Mesendoderm (in vitro differentiated cells): ENCODE results near the gene PGAP1.
"Not testable (repeated sequence)": the region's sequence is repeated elsewhere in the genome, so short reads cannot be mapped to it uniquely, and the experiment has no call there.

ENCODE experiments used
- DNase-seq: peaks from one replicate; pipeline ENCODE4 v3.0.0; 2013
- H2AK5ac ChIP-seq: 2 replicates; pipeline ENCODE4 v1.6.1; 2013; ENCODE audit warnings: low read length, inconsistent platforms
- H2BK120ac ChIP-seq: 2 replicates; pipeline ENCODE4 v1.6.1; 2013; ENCODE audit warnings: low read depth, mild to moderate bottlenecking, low read length, moderate library complexity, mixed read lengths
- H2BK15ac ChIP-seq: replicated peaks from 2 replicates; pipeline ENCODE4 v1.6.1; 2013; ENCODE audit warnings: low read depth, mild to moderate bottlenecking, moderate library complexity
- H2BK5ac ChIP-seq: 2 replicates; pipeline ENCODE4 v1.6.1; 2013; ENCODE audit warnings: low read length, inconsistent platforms
- H3K18ac ChIP-seq: 2 replicates; pipeline ENCODE4 v1.6.1; 2013; ENCODE audit warnings: mild to moderate bottlenecking, low read length, mixed read lengths
- H3K23ac ChIP-seq: one replicate; pipeline ENCODE4 v1.6.1; 2013; ENCODE audit warnings: low read length
- H3K27ac ChIP-seq: 2 replicates; pipeline ENCODE4 v1.5.1; 2013; ENCODE audit warnings: low read depth, mild to moderate bottlenecking, inconsistent platforms, low read length, moderate library complexity
- H3K27me3 ChIP-seq: 2 replicates; pipeline ENCODE4 v1.6.1; 2013; ENCODE audit warnings: low read length, control low read depth, mild to moderate bottlenecking, inconsistent platforms; ENCODE audit not compliant: insufficient read depth, poor library complexity
- H3K36me3 ChIP-seq: 2 replicates; pipeline ENCODE4 v1.6.1; 2013; ENCODE audit warnings: low read length, inconsistent platforms; ENCODE audit not compliant: control insufficient read depth, insufficient read depth
- H3K4ac ChIP-seq: one replicate; pipeline ENCODE4 v1.6.1; 2013; ENCODE audit warnings: low read depth, mild to moderate bottlenecking, low read length, moderate library complexity
- H3K4me1 ChIP-seq: 2 replicates; pipeline ENCODE4 v1.6.1; 2013; ENCODE audit warnings: low read depth, low read length, inconsistent platforms; ENCODE audit not compliant: control insufficient read depth
- H3K4me2 ChIP-seq: 2 replicates; pipeline ENCODE4 v1.6.1; 2013; ENCODE audit warnings: low read length
- H3K4me3 ChIP-seq: 2 replicates; pipeline ENCODE4 v1.5.1; 2013; ENCODE audit warnings: mild to moderate bottlenecking, low read length
- H3K56ac ChIP-seq: one replicate; pipeline ENCODE4 v1.6.1; 2013; ENCODE audit warnings: low read length
- H3K79me1 ChIP-seq: 2 replicates; pipeline ENCODE4 v1.6.1; 2013; ENCODE audit warnings: low read length, inconsistent platforms
- H3K79me2 ChIP-seq: 2 replicates; pipeline ENCODE4 v1.6.1; 2013; ENCODE audit warnings: mild to moderate bottlenecking, low read length; ENCODE audit not compliant: control insufficient read depth, insufficient read depth
- H3K9ac ChIP-seq: 2 replicates; pipeline ENCODE4 v1.6.1; 2013; ENCODE audit warnings: low read length, inconsistent platforms
- H4K5ac ChIP-seq: one replicate; pipeline ENCODE4 v1.6.1; 2013; ENCODE audit warnings: low read length
- H4K8ac ChIP-seq: one replicate; pipeline ENCODE4 v1.6.1; 2013; ENCODE audit warnings: low read depth, mild to moderate bottlenecking, control low read depth, low read length, moderate library complexity
- WGBS: extraction: QIAGEN DNeasy Blood & Tissue Kit; methylation state at CpG from one replicate; pipeline ENCODE4 v1.1.7; 2013; ENCODE audit warnings: low lambda C conversion rate, missing lambda C conversion rate; ENCODE audit not compliant: insufficient coverage; ENCODE audit errors: extremely low coverage; 5-methylcytosine and 5-hydroxymethylcytosine counted together

Gene PGAP1

GRCh38 chr2:196917802-196918201, 8.7 kb downstream of the PGAP1 start:
- H4K8ac ChIP-seq = no peak overlapping the region
- H3K4me1 ChIP-seq = no peaks in the 10 kb centered on the region
- peaks cover 6% of the 10 kb centered on the region for H3K36me3 ChIP-seq
- no peak overlapping the region for H3K4me3 ChIP-seq
- H3K4ac ChIP-seq = no peak overlapping the region
- no peak overlapping the region for H3K56ac ChIP-seq
- H2BK15ac ChIP-seq = no peak overlapping the region
- H2AK5ac ChIP-seq = no peak overlapping the region
- peaks cover 7% of the 10 kb centered on the region for H3K79me2 ChIP-seq
- no peak overlapping the region for H3K18ac ChIP-seq
- no peaks in the 10 kb centered on the region for H3K27me3 ChIP-seq
- no peak overlapping the region for H3K9ac ChIP-seq
- no peak for DNase-seq
- H2BK120ac ChIP-seq = no peak overlapping the region
- H4K5ac ChIP-seq = no peak overlapping the region
- H3K79me1 ChIP-seq = peaks cover 8% of the 10 kb centered on the region
- no peak overlapping the region for H3K23ac ChIP-seq
- no peak overlapping the region for H2BK5ac ChIP-seq
- H3K27ac ChIP-seq = no peak overlapping the region
- H3K4me2 ChIP-seq = no peak overlapping the region

GRCh38 chr2:196915507-196916189, 10.9 kb downstream of the PGAP1 start:
- Histone ChIP-seq H3K4me1 (no peaks in the 10 kb centered on the region), H3K36me3 (peaks cover 6% of the 10 kb centered on the region), H3K9ac (no peak overlapping the region), H3K23ac (no peak overlapping the region), H3K27me3 (no peaks in the 10 kb centered on the region), H2BK15ac (no peak overlapping the region), H3K79me2 (peaks cover 1% of the 10 kb centered on the region), H2BK120ac (no peak overlapping the region), H4K8ac (no peak overlapping the region), H4K5ac (no peak overlapping the region), H3K4ac (no peak overlapping the region), H2BK5ac (no peak overlapping the region), H3K4me2 (no peak overlapping the region), H3K79me1 (peaks cover 8% of the 10 kb centered on the region), H2AK5ac (no peak overlapping the region), H3K18ac (no peak overlapping the region), H3K56ac (no peak overlapping the region), H3K27ac (no peak overlapping the region), H3K4me3 (no peak overlapping the region)
- no peak for DNase-seq
- no CpG with 5 or more reads among the region's 3 CpGs for WGBS

- Histone ChIP-seq H2AK5ac (no peak overlapping the region), H2BK15ac (no peak overlapping the region), H3K27ac (no peak overlapping the region), H3K4me2 (no peak overlapping the region), H3K79me1 (peaks cover 8% of the 10 kb centered on the region), H3K56ac (no peak overlapping the region), H3K4ac (no peak overlapping the region), H3K79me2 (no peaks in the 10 kb centered on the region), H3K27me3 (no peaks in the 10 kb centered on the region), H3K23ac (no peak overlapping the region), H3K4me1 (no peaks in the 10 kb centered on the region), H4K8ac (no peak overlapping the region), H3K36me3 (peaks cover 6% of the 10 kb centered on the region), H2BK5ac (no peak overlapping the region), H3K18ac (no peak overlapping the region), H3K9ac (no peak overlapping the region), H2BK120ac (no peak overlapping the region), H3K4me3 (no peak overlapping the region), H4K5ac (no peak overlapping the region)
- DNase-seq = no peak
- WGBS = no CpG with 5 or more reads among the region's 4 CpGs
Measured at GRCh38 chr2:196914867-196915460, 11.5 kb downstream of the PGAP1 start.

GRCh38 chr2:196913691-196914090, 12.8 kb downstream of the PGAP1 start:
- H3K27ac ChIP-seq = no peak overlapping the region
- no peak overlapping the region for H3K4me2 ChIP-seq
- no peak overlapping the region for H4K8ac ChIP-seq
- H3K18ac ChIP-seq = no peak overlapping the region
- H2BK120ac ChIP-seq = no peak overlapping the region
- H3K9ac ChIP-seq = no peak overlapping the region
- no peaks in the 10 kb centered on the region for H3K4me1 ChIP-seq
- no peak overlapping the region for H3K23ac ChIP-seq
- H4K5ac ChIP-seq = no peak overlapping the region
- no peaks in the 10 kb centered on the region for H3K79me2 ChIP-seq
- WGBS = no CpG with 5 or more reads among the region's 1 CpG
- H3K4ac ChIP-seq = no peak overlapping the region
- no peaks in the 10 kb centered on the region for H3K27me3 ChIP-seq
- H2BK15ac ChIP-seq = no peak overlapping the region
- H2AK5ac ChIP-seq = no peak overlapping the region
- no peak overlapping the region for H3K56ac ChIP-seq
- no peak overlapping the region for H2BK5ac ChIP-seq
- peaks cover 7% of the 10 kb centered on the region for H3K79me1 ChIP-seq
- no peak for DNase-seq
- peaks cover 6% of the 10 kb centered on the region for H3K36me3 ChIP-seq
- no peak overlapping the region for H3K4me3 ChIP-seq

- not testable (repeated sequence) for H3K4me1 ChIP-seq, H3K79me2 ChIP-seq, H3K27ac ChIP-seq, H3K27me3 ChIP-seq, H3K4ac ChIP-seq, H2AK5ac ChIP-seq, H2BK5ac ChIP-seq, H2BK120ac ChIP-seq, H3K36me3 ChIP-seq, H3K79me1 ChIP-seq, H2BK15ac ChIP-seq, H3K18ac ChIP-seq, H3K9ac ChIP-seq, H3K4me3 ChIP-seq, H4K5ac ChIP-seq, H3K56ac ChIP-seq, DNase-seq, H4K8ac ChIP-seq, H3K23ac ChIP-seq, H3K4me2 ChIP-seq
- WGBS = no CpG with 5 or more reads among the region's 15 CpGs
Measured at GRCh38 chr2:196905365-196905764, 21.1 kb downstream of the PGAP1 start.

- Histone ChIP-seq H3K27ac (no peak overlapping the region), H3K9ac (no peak overlapping the region), H3K36me3 (peaks cover 3% of the 10 kb centered on the region), H2BK5ac (no peak overlapping the region), H3K4me2 (no peak overlapping the region), H3K4ac (no peak overlapping the region), H3K18ac (no peak overlapping the region), H3K4me3 (no peak overlapping the region), H3K27me3 (no peaks in the 10 kb centered on the region), H3K79me1 (peaks cover 5% of the 10 kb centered on the region), H3K23ac (no peak overlapping the region), H4K5ac (no peak overlapping the region), H3K79me2 (no peaks in the 10 kb centered on the region), H2AK5ac (no peak overlapping the region), H3K56ac (no peak overlapping the region), H2BK15ac (no peak overlapping the region), H3K4me1 (no peaks in the 10 kb centered on the region), H4K8ac (no peak overlapping the region), H2BK120ac (no peak overlapping the region)
- 100% methylated on average over 1 of the region's 3 CpGs for WGBS
- DNase-seq = no peak
Measured at GRCh38 chr2:196902828-196903227, 23.7 kb downstream of the PGAP1 start.
